ENCODE results near the gene PHYKPL.

The PHYKPL gene

DNA sequence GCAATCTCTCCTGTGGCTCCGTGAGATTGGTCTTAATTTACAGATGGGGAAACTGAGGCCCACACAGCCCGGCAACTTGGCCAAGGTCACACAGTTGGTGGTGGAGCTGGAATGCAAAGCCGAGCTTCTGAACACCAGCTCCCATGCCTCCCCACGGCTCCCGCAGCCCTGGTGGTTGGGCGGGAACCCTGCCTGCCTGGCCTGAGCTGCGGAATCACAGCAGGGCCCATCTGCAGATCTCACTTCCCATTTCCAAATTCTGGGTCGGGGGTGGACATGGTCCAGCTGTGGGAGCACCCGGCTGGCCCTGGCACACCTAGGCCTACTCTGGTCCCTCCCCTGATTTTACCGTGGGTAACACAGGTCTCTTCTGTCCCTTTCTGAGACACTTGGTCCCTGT, 35.3 kb upstream of the PHYKPL start:
- H3K27me3 ChIP-seq (ENCODE audit: control insufficient read depth in 1 of 2, insufficient read depth in 1 of 2, low read length in 2 of 2), result peaks cover 0 to 27% of the 10 kb centered on the region in 2 experiments
- H3K36me3 ChIP-seq (ENCODE audit: control insufficient read depth in 1 of 2, insufficient read depth in 2 of 2, low read depth in 1 of 2, low read length in 2 of 2), result no peaks in the 10 kb centered on the region
- no peak overlapping the region for H3K27ac ChIP-seq (ENCODE audit: low read length, poor library complexity, severe bottlenecking)
- 81% methylated on average over 10 of the region's 10 CpGs for WGBS
- no peaks in the 10 kb centered on the region for H3K4me1 ChIP-seq (ENCODE audit: control insufficient read depth, insufficient read depth, low read depth, low read length)
- no peak for DNase-seq
- no peak overlapping the region for H3K14ac ChIP-seq (ENCODE audit: low read length in 2 of 2)
- no peak overlapping the region for H3K4ac ChIP-seq (ENCODE audit: low read depth in 1 of 2, low read length in 2 of 2)
- no peak overlapping the region for H2BK120ac ChIP-seq (ENCODE audit: low read depth, low read length)
- H3K9ac ChIP-seq (ENCODE audit: low read length), result no peak overlapping the region
- H3K9me3 ChIP-seq (ENCODE audit: control insufficient read depth, low read length), result no peaks in the 10 kb centered on the region
- H2BK12ac ChIP-seq (ENCODE audit: low read length in 2 of 2), result no peak overlapping the region
- H2BK15ac ChIP-seq (ENCODE audit: low read depth, poor library complexity, severe bottlenecking), result no peak overlapping the region
- H3K4me2 ChIP-seq (ENCODE audit: low read length, poor library complexity, severe bottlenecking), result no peak overlapping the region
- H3K23ac ChIP-seq (ENCODE audit: low read length in 2 of 2), result no peak overlapping the region
- H2BK5ac ChIP-seq (ENCODE audit: low read depth, low read length, poor library complexity, severe bottlenecking), result no peak overlapping the region
- no peaks in the 10 kb centered on the region for H3K79me1 ChIP-seq (replicated peaks; ENCODE audit: low read length, poor library complexity, severe bottlenecking)
- H4K8ac ChIP-seq (ENCODE audit: low read length), result no peak overlapping the region
- no peak overlapping the region for H3K4me3 ChIP-seq (ENCODE audit: insufficient read depth in 1 of 2, low read depth in 1 of 2, low read length in 2 of 2)
- no peak overlapping the region for H4K91ac ChIP-seq (ENCODE audit: low read length)
- no peak overlapping the region for H3K18ac ChIP-seq (ENCODE audit: low read depth in 1 of 2, low read length in 2 of 2)
- H2AK5ac ChIP-seq (ENCODE audit: low read length, severe bottlenecking), result no peak overlapping the region
- no peak overlapping the region for H2AFZ ChIP-seq (ENCODE audit: low read depth, low read length)

DNA sequence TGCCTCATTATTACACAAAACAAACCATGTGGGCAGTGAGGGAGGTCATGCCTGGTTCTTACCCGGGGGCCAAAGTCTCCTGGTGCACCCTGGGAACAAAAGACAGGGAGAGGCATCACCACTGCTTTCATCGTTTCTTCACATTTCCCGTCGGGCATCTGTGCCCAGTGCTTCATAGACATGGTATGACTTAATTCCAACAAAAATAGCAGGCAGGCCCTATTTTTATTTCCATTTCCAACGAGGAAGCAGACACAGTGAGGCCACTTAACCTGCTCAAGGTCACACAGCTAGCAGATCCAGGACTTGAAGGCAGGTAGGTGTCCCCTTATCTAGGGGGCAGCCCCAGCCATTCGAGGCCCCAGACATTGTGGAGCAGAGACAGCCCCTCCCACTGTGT, 34.6 kb upstream of the PHYKPL start:
- Histone ChIP-seq H3K18ac (ENCODE audit: low read depth in 1 of 2, low read length in 2 of 2) (no peak overlapping the region), H2AK5ac (ENCODE audit: low read length, severe bottlenecking) (no peak overlapping the region), H3K14ac (ENCODE audit: low read length in 2 of 2) (no peak overlapping the region), H3K27ac (ENCODE audit: low read length, poor library complexity, severe bottlenecking) (no peak overlapping the region), H3K9ac (ENCODE audit: low read length) (no peak overlapping the region), H3K4me2 (ENCODE audit: low read length, poor library complexity, severe bottlenecking) (no peak overlapping the region), H3K36me3 (ENCODE audit: control insufficient read depth in 1 of 2, insufficient read depth in 2 of 2, low read depth in 1 of 2, low read length in 2 of 2) (no peaks in the 10 kb centered on the region), H2BK120ac (ENCODE audit: low read depth, low read length) (no peak overlapping the region), H4K91ac (ENCODE audit: low read length) (no peak overlapping the region), H3K4ac (ENCODE audit: low read depth in 1 of 2, low read length in 2 of 2) (no peak overlapping the region), H4K8ac (ENCODE audit: low read length) (no peak overlapping the region), H3K9me3 (ENCODE audit: control insufficient read depth, low read length) (no peaks in the 10 kb centered on the region), H3K23ac (ENCODE audit: low read length in 2 of 2) (no peak overlapping the region), H2AFZ (ENCODE audit: low read depth, low read length) (no peak overlapping the region), H2BK15ac (ENCODE audit: low read depth, poor library complexity, severe bottlenecking) (no peak overlapping the region), H2BK12ac (ENCODE audit: low read length in 2 of 2) (no peak overlapping the region), H3K4me3 (ENCODE audit: insufficient read depth in 1 of 2, low read depth in 1 of 2, low read length in 2 of 2) (no peak overlapping the region), H3K27me3 (ENCODE audit: control insufficient read depth in 1 of 2, insufficient read depth in 1 of 2, low read length in 2 of 2) (peaks cover 0 to 27% of the 10 kb centered on the region in 2 experiments), H2BK5ac (ENCODE audit: low read depth, low read length, poor library complexity, severe bottlenecking) (no peak overlapping the region), H3K4me1 (ENCODE audit: control insufficient read depth, insufficient read depth, low read depth, low read length) (no peaks in the 10 kb centered on the region), H3K79me1 (replicated peaks; ENCODE audit: low read length, poor library complexity, severe bottlenecking) (no peaks in the 10 kb centered on the region)
- no peak for DNase-seq
- WGBS, result 83% methylated on average over 6 of the region's 6 CpGs

DNA sequence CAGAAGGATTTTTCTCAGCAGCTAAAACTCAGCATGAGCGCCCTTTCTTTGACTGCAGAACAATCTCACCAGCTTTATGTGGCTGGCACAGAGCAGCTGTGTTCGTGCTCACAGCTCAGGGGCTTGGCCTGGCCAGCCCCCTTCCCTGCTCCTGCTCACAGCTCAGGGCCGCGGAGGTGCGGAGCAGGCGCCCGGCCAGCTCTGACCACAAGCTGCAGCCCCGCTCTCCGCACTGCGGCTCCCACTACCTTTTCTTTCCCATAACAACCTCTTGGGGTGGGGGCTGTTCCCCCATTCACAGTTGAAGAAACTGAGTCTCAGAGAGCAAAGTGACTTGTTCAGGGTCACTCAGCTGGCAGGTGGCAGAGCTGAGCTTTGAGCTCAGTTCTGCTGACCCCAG, 34.0 kb upstream of the PHYKPL start:
- no peak overlapping the region for H2BK5ac ChIP-seq (ENCODE audit: low read depth, low read length, poor library complexity, severe bottlenecking)
- WGBS, result 82% methylated on average over 10 of the region's 10 CpGs
- no peaks in the 10 kb centered on the region for H3K4me1 ChIP-seq (ENCODE audit: control insufficient read depth, insufficient read depth, low read depth, low read length)
- no peak overlapping the region for H3K18ac ChIP-seq (ENCODE audit: low read depth in 1 of 2, low read length in 2 of 2)
- H3K4me3 ChIP-seq (ENCODE audit: insufficient read depth in 1 of 2, low read depth in 1 of 2, low read length in 2 of 2), result no peak overlapping the region
- H3K27ac ChIP-seq (ENCODE audit: low read length, poor library complexity, severe bottlenecking), result no peak overlapping the region
- H4K8ac ChIP-seq (ENCODE audit: low read length), result no peak overlapping the region
- DNase-seq, result no peak
- no peak overlapping the region for H2AK5ac ChIP-seq (ENCODE audit: low read length, severe bottlenecking)
- H3K9ac ChIP-seq (ENCODE audit: low read length), result no peak overlapping the region
- no peak overlapping the region for H3K14ac ChIP-seq (ENCODE audit: low read length in 2 of 2)
- H3K9me3 ChIP-seq (ENCODE audit: control insufficient read depth, low read length), result no peaks in the 10 kb centered on the region
- no peak overlapping the region for H3K23ac ChIP-seq (ENCODE audit: low read length in 2 of 2)
- no peak overlapping the region for H2AFZ ChIP-seq (ENCODE audit: low read depth, low read length)
- H3K27me3 ChIP-seq (ENCODE audit: control insufficient read depth in 1 of 2, insufficient read depth in 1 of 2, low read length in 2 of 2), result peaks cover 0 to 24% of the 10 kb centered on the region in 2 experiments
- H3K79me1 ChIP-seq (replicated peaks; ENCODE audit: low read length, poor library complexity, severe bottlenecking), result no peaks in the 10 kb centered on the region
- no peak overlapping the region for H2BK120ac ChIP-seq (ENCODE audit: low read depth, low read length)
- H4K91ac ChIP-seq (ENCODE audit: low read length), result no peak overlapping the region
- no peak overlapping the region for H3K4ac ChIP-seq (ENCODE audit: low read depth in 1 of 2, low read length in 2 of 2)
- no peak overlapping the region for H3K4me2 ChIP-seq (ENCODE audit: low read length, poor library complexity, severe bottlenecking)
- no peaks in the 10 kb centered on the region for H3K36me3 ChIP-seq (ENCODE audit: control insufficient read depth in 1 of 2, insufficient read depth in 2 of 2, low read depth in 1 of 2, low read length in 2 of 2)
- H2BK12ac ChIP-seq (ENCODE audit: low read length in 2 of 2), result no peak overlapping the region
- H2BK15ac ChIP-seq (ENCODE audit: low read depth, poor library complexity, severe bottlenecking), result no peak overlapping the region

DNA sequence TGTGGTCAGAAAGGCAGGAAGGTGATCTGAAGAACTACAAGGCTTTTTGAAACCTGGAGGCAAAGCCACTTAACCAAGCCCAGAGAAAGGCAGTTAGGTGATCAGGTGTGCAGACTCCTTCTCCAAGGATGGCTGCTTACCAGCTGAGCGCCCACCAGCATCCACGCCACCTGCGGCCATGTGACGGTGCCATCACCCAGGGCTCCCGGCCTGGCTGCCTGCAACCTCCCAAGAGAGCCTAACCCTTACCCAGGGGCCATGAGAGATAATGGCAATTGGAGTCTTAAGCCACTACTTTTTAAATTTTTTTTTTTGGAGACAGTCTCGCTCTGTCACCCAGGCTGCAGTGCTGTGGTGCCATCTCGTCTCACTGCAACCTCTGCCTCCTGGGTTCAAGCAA, 33.1 kb upstream of the PHYKPL start:
- Histone ChIP-seq H2BK5ac (ENCODE audit: low read depth, low read length, poor library complexity, severe bottlenecking) (no peak overlapping the region), H2AK5ac (ENCODE audit: low read length, severe bottlenecking) (no peak overlapping the region), H3K36me3 (ENCODE audit: control insufficient read depth in 1 of 2, insufficient read depth in 2 of 2, low read depth in 1 of 2, low read length in 2 of 2) (no peaks in the 10 kb centered on the region), H3K9me3 (ENCODE audit: control insufficient read depth, low read length) (no peaks in the 10 kb centered on the region), H3K79me1 (replicated peaks; ENCODE audit: low read length, poor library complexity, severe bottlenecking) (no peaks in the 10 kb centered on the region), H4K91ac (ENCODE audit: low read length) (no peak overlapping the region), H3K14ac (ENCODE audit: low read length in 2 of 2) (no peak overlapping the region), H3K4me3 (ENCODE audit: insufficient read depth in 1 of 2, low read depth in 1 of 2, low read length in 2 of 2) (no peak overlapping the region), H2AFZ (ENCODE audit: low read depth, low read length) (no peak overlapping the region), H3K4ac (ENCODE audit: low read depth in 1 of 2, low read length in 2 of 2) (no peak overlapping the region), H3K9ac (ENCODE audit: low read length) (no peak overlapping the region), H4K8ac (ENCODE audit: low read length) (no peak overlapping the region), H2BK15ac (ENCODE audit: low read depth, poor library complexity, severe bottlenecking) (no peak overlapping the region), H3K4me2 (ENCODE audit: low read length, poor library complexity, severe bottlenecking) (no peak overlapping the region), H3K27me3 (ENCODE audit: control insufficient read depth in 1 of 2, insufficient read depth in 1 of 2, low read length in 2 of 2) (peaks cover 0 to 19% of the 10 kb centered on the region in 2 experiments), H3K4me1 (ENCODE audit: control insufficient read depth, insufficient read depth, low read depth, low read length) (no peaks in the 10 kb centered on the region), H2BK120ac (ENCODE audit: low read depth, low read length) (no peak overlapping the region), H3K18ac (ENCODE audit: low read depth in 1 of 2, low read length in 2 of 2) (no peak overlapping the region), H3K23ac (ENCODE audit: low read length in 2 of 2) (no peak overlapping the region), H3K27ac (ENCODE audit: low read length, poor library complexity, severe bottlenecking) (no peak overlapping the region), H2BK12ac (ENCODE audit: low read length in 2 of 2) (no peak overlapping the region)
- 88% methylated on average over 7 of the region's 7 CpGs for WGBS
- no peak for DNase-seq

All from mesenchymal stem cell (in vitro differentiated cells and primary cell).